ENCODE measurements around the gene DISC1.

DNA sequence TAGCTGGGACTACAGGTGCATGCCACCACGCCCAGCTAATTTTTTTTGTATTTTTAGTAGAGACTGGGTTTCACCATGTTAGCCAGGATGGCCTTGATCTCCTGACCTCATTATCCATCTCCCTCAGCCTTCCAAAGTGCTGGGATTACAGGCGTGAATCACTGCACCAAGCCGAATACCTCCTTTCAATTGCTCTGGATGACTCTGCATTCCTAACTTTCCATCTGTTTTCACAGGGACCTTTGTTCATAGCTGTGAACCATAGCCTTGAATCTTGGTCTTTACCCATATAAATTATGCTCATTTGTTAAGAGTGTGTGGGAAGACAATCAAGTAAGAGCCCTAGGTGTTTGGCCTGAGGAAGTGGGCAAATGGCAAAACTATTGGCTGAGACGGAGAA, 422.7 kb downstream of the DISC1 start:
- TF ChIP-seq, protein P1, sequence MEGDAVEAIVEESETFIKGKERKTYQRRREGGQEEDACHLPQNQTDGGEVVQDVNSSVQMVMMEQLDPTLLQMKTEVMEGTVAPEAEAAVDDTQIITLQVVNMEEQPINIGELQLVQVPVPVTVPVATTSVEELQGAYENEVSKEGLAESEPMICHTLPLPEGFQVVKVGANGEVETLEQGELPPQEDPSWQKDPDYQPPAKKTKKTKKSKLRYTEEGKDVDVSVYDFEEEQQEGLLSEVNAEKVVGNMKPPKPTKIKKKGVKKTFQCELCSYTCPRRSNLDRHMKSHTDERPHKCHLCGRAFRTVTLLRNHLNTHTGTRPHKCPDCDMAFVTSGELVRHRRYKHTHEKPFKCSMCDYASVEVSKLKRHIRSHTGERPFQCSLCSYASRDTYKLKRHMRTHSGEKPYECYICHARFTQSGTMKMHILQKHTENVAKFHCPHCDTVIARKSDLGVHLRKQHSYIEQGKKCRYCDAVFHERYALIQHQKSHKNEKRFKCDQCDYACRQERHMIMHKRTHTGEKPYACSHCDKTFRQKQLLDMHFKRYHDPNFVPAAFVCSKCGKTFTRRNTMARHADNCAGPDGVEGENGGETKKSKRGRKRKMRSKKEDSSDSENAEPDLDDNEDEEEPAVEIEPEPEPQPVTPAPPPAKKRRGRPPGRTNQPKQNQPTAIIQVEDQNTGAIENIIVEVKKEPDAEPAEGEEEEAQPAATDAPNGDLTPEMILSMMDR (IDR thresholded peaks at IDR 0.05; ENCODE audit: low read length) = no peak
- no peak for TF ChIP-seq EZH2 (IDR thresholded peaks at IDR 0.05; ENCODE audit: borderline replicate concordance, low read length)

Data from OCI-LY1 (cell line).